ENCODE results near the gene ZNF624. TPM values are rescaled to one million over a fixed set of nuclear protein-coding genes. Genes with fewer than 3 reads are reported as not detected.
"Not testable (repeated sequence)": the region's sequence is repeated elsewhere in the genome, so short reads cannot be mapped to it uniquely, and the experiment has no call there.

ZNF624 gene
- polyA plus RNA-seq (ENCODE audit: insufficient read length in 4 of 4), result 10 to 100 TPM; 10.2 to 12.6 (median 11.5) TPM

- peak; percentile 72 to 90 (median 82) for DNase-seq (ENCODE audit: low read depth in 4 of 4, low spot score in 2 of 4)
Observed at GRCh38 chr17:16653367-16654041, at the start of gene ZNF624. Gene ZNF624, minus strand, starts transcription at chr17:16653850.

- not testable (repeated sequence) for DNase-seq (ENCODE audit: low read depth in 4 of 4, low spot score in 2 of 4)
Observed at GRCh38 chr17:16697603-16698002, 44.0 kb upstream of the ZNF624 start.

- DNase-seq (ENCODE audit: low read depth in 4 of 4, low spot score in 2 of 4), result not testable (repeated sequence)
Observed at GRCh38 chr17:16690447-16690846, 36.8 kb upstream of the ZNF624 start.

DNA sequence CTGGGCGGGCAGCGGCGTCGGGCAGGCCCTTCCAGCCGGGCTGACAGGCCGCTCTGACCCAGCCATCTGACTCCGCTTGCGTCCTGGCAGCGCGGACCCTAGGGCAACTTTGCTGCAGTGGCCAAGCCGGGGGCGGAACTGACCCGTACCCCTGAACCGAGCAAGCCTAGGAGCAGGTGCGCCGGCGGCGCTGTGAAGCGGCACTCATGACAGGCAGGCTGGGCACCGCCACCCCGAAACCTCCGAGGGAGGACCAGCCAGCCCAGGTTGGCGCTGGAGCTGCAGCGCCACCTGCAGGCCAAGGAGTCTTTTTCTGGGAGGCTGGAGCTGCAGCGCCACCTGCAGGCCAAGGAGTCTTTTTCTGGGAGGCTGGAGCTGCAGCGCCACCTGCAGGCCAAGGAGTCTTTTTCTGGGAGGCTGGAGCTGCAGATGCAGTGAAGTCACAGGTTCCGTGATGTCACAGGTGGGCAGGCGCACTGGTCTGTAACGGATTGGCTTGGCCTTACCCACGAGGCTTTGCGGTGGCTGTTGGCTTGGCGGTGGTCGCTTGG, 36.2 kb upstream of the ZNF624 start, which contains the start of gene CCDC144A:
Gene CCDC144A, plus strand, starts transcription at position 511 of the 551 bp plus-strand sequence. CDS start 160 bp downstream, outside the sequence.
- DNase-seq (ENCODE audit: low read depth in 4 of 4, low spot score in 2 of 4), result not testable (repeated sequence)

GRCh38 chr17:16687151-16687550, 33.5 kb upstream of the ZNF624 start:
- DNase-seq (ENCODE audit: low read depth in 4 of 4, low spot score in 2 of 4), result not testable (repeated sequence)

DNA sequence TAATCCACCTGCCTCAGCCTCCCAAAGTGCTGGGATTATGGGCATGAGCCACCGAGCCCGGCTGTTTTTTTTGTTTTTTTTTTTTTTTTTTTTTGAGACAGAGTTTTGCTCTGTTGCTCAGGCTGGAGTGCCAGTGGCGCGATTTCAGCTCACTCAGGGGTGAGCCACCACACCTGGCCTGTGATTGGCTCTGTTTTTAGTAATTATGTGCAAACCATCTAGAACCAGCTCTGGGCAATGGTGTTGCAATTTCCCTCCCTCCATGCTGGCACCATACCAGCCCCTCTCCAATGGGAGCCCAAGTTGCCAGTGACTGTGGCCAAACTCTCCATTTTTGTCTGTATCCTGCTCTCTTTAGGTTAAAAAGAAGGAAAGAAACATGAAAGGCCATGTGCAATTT, 32.4 kb upstream of the ZNF624 start:
- not testable (repeated sequence) for DNase-seq (ENCODE audit: low read depth in 4 of 4, low spot score in 2 of 4)

DNA sequence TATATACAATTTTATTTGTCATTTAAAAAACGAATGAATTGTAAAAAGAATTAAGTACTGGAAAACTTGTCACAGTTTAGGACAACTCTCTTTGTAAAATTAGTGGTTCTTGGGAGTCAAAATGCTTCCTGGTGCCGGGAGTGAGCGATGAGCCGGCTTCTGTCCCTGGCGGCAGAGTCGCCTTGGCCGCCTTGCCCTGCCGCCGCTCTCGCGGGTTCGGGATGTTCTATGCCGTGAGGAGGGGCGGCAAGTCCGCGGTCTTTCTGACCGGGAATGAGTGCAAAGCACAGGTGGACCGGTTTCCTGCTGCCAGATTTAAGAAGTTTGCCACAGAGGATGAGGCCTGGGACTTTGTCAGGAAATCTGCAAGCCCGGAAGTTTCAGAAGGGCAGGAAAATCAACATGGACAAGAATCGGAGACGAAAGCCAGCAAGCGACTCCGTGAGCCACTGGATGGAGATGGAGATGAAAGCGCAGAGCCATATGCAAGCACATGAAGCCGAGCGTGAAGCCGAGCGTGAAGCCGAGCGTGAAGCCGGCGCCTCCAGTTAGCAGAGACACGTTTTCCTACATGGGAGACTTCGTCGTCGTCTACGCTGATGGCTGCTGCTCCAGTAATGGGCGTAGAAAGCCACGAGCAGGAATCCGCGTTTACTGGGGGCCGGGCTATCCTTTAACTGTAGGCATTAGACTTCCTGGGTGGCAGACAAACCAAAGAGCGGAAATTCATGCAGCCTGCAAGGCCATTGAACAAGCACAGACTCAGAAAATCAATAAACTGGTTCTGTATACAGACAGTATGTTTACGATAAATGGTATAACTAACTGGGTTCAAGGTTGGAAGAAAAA, 29.9 kb upstream of the ZNF624 start:
- DNase-seq (ENCODE audit: low read depth in 4 of 4, low spot score in 2 of 4), result not testable (repeated sequence)

- DNase-seq (ENCODE audit: low read depth in 4 of 4, low spot score in 2 of 4), result no peak
Observed at GRCh38 chr17:16676676-16677268, 23.1 kb upstream of the ZNF624 start.

DNA sequence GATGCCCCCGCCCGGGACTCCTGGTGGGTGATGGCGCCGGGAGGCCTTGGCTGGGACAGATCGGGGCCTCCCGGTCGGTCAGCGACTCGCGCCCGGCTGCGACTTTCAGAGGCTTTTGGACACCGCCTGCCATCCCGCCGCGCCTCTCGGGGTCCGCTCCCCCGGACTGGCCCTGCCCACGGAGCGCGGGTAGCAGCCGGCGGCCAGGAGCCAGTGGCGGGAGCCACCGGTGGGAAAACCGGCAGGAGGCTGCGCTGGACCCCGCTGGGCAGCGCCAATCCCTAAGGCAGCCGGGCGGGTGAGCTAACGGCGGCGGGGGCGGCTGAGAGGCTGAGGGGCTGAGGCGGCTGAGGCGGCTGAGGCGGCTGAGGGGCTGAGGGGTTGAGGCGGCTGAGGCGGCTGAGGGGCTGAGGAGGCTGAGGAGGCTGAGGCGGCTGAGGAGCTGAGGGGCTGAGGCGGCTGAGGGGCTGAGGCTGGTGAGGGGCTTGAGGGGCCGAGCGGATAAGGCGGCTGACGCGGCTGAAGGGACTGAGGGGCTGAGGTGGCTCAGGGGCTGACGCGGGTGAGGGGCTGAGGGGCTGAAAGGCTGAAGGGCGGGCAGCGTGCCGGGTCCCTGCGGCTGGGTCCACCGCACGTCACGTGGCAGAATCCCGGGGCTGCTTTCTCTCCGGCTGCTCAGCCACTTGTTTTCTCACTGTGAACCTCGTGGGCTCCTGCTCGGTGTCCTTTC, 13.4 kb upstream of the ZNF624 start:
- not testable (repeated sequence) for DNase-seq (ENCODE audit: low read depth in 4 of 4, low spot score in 2 of 4)

DNA sequence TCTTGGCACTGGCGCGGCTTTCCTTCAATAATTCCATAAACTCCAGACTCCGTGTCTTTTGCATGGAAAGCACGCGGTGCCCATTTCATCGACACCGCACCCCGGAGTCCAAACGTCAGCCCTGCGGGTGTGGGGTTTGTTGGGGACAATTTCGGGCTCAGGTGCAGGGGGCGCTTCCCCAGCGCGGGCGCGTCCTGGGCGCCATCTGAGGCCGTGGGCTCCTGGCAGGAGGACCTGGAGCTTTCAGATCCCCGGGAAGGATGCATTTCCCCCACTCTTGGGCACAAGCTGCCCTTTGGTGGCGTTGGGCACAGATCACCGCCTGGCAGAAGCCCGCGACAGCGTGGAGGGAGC, 12.9 kb upstream of the ZNF624 start:
- not testable (repeated sequence) for DNase-seq (ENCODE audit: low read depth in 4 of 4, low spot score in 2 of 4)

GRCh38 chr17:16662936-16663335, 9.3 kb upstream of the ZNF624 start:
- no peak for DNase-seq (ENCODE audit: low read depth in 4 of 4, low spot score in 2 of 4)

GRCh38 chr17:16661217-16661616, 7.6 kb upstream of the ZNF624 start:
- no peak for DNase-seq (ENCODE audit: low read depth in 4 of 4, low spot score in 2 of 4)

DNA sequence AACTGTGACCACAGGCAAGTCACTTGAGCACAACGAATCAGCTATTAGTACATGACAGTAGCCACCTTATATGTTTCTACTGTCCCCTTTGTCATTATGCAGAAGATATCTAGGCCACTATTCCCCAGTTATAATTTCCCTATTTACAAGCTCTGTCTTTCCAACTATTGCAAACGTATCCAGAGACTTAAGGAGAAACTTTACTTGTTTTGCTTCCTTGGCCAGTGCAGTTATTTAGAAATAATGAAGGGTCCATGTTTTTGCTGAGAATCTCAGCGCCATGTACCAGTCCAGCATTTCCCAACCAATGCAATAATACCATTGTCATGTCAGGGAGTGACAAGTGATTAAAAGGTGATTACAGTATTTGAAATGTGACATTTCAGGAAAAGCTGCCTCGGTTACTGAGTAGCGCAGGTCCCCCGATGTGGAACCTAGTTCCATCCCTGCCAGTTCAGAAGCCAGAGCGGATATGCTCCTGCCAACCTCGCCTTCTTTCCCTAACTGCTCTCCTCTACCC, 743 bp downstream of the ZNF624 start:
- DNase-seq (ENCODE audit: low read depth in 4 of 4, low spot score in 2 of 4), result peak in 2 of 4 donors; percentile 3 to 21

DNA sequence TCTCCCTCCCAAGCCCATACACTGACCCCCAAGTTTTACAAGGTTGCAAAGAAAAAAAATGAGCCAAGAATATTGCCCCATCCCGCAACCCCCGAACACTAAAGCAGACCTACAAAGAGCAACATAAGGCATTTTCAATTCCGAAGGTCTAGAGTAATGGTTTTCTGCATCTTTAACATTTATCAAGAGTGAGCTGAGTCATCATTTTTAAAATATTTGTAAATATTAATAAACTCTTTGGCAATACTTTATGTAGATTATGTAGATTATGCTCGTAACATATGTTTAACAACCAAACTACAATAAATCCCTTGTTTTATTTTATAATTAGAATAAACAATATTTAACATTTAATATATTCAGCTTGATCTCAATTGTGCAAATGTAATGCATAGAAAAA, 1.4 kb downstream of the ZNF624 start:
- DNase-seq (ENCODE audit: low read depth in 4 of 4, low spot score in 2 of 4), result no peak

DNA sequence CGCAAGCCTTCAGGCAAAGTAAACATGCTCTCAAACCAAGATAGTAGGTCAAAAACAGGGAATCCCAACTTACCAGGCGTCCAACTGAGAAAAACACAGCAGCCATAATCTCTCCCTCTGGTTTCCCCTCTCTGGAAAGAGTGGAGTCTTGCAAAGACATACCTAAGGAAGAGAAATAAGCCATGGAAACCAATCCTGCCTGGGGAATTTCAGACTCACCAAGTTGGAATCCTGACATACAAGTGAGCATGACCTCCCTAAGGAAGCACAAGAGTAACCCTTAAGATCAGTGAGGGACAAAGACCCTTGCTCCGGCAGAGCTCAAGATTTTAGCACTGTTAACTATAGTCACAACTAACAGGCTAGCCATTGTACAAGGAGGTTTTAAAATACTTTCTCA, 4.1 kb downstream of the ZNF624 start:
- DNase-seq (ENCODE audit: low read depth in 4 of 4, low spot score in 2 of 4), result no peak

- no peak for DNase-seq (ENCODE audit: low read depth in 4 of 4, low spot score in 2 of 4)
Observed at GRCh38 chr17:16639438-16639837, 14.2 kb downstream of the ZNF624 start.

DNA sequence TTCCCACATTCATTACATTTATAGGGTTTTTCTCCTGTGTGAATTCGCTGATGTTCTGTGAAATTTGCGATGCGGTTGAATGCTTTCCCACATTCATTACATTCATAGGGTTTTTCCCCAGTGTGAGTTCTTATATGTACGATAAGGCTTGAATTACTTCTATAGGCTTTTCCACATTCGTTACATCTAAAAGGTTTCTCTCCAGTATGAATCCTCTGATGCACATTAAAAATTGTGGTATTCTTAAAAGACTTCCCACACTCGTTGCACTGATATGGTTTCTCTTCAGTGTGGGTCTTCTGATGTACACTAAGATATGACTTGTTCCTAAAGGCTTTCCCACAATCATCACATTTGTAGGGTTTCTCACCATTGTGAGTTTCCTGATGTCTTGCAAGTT, 30.4 kb downstream of the ZNF624 start:
- DNase-seq (ENCODE audit: low read depth in 4 of 4, low spot score in 2 of 4), result no peak

- DNase-seq (ENCODE audit: low read depth in 4 of 4, low spot score in 2 of 4), result no peak
Observed at GRCh38 chr17:16622540-16623277, 30.9 kb downstream of the ZNF624 start.

DNA sequence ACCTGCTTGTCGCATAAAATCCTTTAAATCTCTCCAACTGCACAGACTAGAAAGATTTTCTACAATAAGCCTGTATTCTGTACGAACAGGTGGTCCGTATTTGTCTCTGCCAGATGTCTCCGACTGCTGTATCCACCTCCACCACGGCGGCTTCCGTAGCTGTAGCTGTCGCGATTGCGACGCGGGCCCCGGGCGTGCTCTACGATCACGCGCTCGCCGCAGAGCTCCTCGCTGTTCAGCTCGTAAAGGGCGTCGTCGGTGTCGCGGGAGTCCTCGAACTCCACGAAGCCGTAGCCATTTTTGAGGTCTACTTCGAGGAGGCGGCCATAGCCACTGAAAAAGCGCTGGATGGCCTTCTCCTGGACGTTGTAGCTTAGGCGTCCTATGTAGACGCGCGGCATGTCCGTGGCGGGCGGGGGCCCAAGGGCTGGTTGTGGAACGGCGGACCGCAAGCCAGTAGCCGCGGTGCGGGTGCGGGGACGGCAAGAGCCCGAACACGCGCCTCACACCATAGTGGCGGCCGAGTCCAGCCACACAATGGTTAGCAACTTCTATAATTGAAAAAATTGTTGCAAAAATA, 36.1 kb downstream of the ZNF624 start:
- no peak for DNase-seq (ENCODE audit: low read depth in 4 of 4, low spot score in 2 of 4)
